Stimulated activated CD8-positive, alpha-beta memory T cell treated with anti-CD3 and anti-CD28 coated beads, Interleukin-2, amount 100 ng/mL, for 48 hours (primary cell): ENCODE data around the gene IL1RAPL1.

Experiments
- DNase-seq, 2 donors: peaks; one replicate each; pipeline ENCODE4 v3.0.0-alpha.2; 2020; ENCODE audit warnings: low read depth in 2 of 2

Gene IL1RAPL1

DNA sequence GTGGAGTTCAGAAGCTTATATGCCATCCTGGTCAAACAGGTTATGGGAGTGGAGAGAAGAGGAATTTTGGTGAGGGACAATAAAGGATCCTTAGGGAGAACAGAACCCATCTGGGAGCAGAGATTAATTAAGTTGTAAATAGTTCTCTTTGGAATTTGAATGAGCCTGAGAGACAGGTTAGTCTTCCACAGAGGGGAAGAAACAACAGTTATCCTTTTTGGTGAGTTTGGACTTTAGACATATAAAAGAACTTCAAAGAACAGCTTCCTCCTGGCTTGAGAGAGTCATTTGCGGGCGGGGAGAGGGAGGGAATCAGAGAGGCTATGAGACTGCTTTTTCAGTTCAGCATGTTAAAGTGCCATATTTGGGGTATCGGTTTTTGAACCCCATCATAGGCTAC, 834.8 kb downstream of the IL1RAPL1 start:
- DNase-seq, result no peak

DNA sequence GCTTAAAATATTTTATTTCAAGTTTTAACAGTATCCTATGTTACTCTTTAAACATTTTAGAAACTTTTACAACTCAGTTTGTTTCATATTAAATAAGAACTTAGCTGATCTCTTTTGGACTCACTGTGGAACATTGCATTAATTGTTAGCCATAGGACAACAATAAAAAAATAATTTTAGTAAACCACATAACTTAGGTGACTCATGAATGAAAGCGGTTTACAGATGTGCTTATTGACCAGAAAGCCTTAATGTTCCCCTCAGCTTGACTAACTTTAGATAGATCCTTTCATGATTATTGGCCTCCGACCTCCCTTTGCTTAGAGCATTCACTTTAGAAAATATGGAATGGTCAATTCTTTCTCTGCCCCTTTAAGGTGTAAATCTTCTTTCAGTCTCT, 844.6 kb downstream of the IL1RAPL1 start:
- no peak for DNase-seq

DNA sequence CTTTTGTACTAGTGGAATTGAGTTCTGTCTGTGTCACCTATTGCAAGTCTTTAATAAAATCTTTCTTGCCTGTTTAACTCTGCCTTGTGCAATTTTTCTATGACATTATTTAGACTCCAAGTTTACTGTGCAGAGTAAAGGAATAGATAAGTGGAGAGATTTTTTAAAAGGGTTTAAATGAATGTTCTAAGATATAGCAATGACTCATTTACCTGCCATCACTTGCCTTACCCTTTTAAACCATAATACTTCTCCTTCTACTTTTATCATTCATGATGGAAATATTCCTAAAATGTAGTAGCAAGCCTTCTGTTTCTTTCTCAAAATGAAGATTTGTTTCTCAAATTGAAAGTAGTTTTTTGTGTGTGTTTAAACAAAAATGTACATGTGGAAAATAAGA, 845.3 kb downstream of the IL1RAPL1 start:
- DNase-seq, result no peak

DNA sequence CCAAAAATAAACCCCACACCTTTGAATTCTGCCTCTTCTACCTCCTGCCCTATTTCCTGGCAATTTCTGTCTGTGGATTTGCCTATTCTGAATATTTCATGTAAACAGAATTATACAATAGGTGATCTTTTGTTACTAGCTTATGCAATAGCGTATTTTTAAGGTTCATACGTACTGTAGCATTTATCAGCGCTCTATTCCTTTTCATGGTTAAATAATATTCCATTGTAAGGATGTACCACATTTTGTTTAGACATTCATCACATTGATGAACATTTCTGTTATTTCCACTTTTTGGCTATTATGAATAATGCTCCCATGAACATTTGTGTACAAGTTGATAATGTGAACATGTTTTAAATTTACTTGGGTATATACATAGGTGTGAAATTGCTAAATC, 847.7 kb downstream of the IL1RAPL1 start:
- no peak for DNase-seq

DNA sequence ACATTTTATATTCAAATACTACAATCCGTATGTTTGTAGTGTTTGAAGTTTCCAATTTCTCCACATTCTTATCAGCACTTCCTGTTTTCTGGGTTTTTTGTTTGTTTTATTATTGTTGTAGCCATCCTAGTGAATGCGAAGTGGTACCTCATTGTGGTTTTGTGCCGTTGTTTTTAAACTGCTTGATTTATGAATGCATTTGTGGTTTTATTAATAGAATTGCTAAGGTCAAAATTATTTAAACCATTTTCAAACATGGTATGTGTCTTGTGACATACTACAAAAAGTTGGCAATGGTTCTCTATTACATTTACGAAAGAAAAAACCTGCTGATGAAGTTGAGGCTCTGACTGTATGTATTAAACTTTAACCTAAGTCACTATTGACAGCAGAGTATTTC, 848.1 kb downstream of the IL1RAPL1 start:
- DNase-seq, result no peak

DNA sequence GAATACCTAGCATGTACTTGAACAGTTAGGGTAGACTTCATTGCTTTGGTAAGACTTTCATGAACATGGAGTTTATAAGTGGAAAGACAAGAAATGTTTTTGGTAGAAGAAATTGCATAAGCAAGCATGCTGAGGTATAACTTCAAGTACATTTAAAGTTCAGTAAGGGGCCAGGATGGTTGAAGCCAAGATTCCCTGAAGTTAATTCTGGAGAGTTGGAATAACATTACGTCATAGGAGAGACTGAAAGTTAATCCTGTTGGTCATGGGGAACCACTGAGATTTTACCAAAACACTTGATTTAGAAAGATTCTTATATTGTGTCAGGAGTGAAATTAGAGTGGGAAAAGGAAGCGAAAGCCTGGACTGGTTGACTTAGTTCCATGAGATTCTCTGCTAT, 860.6 kb downstream of the IL1RAPL1 start:
- DNase-seq, result no peak

DNA sequence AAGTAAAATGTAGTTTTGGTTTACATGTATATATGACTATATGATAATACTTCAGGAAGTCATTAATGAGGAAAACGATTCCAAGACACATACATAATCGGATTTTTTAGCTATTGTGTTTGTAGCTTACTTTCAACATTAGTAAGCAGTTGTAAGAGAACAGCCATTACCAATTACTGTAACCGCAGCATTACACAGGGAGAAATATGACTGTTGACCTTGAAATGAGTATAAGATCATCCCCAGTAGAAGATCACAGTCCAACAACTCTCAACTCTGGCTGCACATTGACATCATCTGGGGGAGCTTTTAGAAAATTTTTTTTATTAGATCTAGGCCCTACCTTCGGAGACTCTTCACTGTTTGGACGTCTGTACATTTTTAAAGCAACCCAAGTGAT, 866.1 kb downstream of the IL1RAPL1 start:
- DNase-seq, result no peak

DNA sequence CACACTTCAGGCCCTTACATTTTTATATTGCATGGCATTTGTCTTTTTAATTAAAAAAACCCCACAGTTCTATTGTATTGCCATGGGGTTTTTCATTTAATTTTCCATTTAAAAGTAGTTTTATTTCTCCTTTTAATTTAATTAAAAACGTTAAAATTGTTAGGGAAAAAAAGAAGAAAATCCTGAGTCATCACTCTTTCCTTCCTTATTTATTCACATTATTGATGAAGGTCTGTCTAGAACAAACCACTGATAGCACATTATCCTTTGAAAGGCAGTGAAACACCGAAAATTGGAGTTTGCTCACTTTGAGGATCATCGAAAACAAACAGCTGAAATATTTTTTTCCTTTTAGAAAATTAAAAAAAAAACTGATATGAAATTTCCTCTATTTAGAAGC, 868.5 kb downstream of the IL1RAPL1 start:
- DNase-seq, result no peak

DNA sequence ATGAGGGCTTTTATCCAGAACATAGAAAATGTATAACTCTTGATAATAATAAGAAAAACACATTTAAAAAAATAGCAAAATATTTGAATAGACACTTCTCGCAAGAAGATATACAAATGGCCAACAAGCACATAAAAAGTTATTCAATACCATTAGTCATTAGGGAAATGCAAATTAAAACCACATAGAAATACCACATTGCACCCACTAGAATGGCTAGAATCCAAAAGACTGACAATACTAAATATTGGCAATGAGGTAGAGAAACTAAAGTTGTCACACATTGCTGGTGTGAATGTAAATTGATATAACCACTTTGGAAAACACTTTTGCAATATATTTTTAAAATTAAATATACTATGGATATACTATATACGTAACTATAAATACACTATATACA, 873.8 kb downstream of the IL1RAPL1 start:
- DNase-seq, result no peak

DNA sequence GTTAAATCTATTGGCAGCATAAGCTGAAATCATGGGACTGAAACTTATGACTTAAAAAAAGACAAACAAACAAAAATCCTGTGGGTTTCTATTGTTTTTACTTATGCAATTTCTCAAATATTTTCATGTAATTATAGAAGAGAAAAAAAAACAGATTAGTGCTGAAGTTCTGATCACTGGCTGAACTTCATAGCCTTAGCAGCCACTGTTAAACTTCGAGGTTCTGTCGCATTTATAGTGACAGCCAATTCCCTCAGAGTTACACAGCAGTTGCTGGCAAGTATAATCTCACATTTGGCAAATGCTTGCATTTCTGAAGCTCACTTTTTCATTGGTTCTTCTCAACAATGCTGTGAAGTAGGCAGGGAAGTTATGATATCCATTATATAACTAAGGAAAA, 879.2 kb downstream of the IL1RAPL1 start:
- no peak for DNase-seq

DNA sequence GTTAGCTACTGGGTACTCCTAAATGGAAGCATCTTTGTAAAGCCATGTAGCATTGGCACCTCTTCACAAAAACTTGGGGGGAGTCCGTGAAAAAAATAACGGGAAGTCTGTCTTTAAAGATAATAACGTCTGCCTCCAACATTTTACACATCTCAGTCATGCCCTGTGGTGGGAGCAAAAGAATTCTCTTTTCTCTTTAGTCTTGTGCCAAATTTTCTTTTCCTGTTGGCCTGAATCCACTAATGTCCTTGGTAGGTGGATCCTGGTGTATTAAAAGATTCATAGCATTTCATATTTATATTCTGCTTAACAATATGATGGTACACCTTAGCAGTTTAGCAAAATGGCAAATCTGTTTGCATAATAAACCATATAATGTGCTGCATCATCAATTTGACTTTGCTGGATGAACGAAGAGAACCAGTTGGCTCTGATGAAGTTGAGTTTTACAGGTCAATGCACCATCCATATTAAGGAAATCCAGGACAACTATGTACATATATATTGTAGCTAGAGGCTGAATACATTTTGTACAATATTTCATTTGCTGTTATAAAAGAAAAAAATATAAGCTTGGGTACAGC, 881.8 kb downstream of the IL1RAPL1 start:
- DNase-seq, result no peak

DNA sequence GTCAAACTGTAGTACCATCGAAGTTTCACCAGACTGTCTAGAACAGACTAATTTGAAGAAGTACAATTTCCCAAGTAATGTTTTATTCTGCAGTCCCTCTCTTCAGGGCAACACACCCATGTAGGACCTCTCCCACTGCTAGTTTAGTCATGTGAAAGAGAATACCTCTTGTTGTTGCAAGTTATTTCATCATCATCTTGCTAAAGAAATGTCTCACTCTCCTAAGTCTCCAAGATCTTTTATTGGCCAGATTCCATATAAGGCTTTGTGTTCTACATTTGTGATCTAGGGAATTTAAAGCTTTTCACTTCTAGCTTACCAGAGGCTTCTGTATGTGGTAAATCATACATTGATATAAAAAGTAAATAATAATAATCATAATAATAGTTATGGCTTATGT, 882.8 kb downstream of the IL1RAPL1 start:
- DNase-seq, result no peak

DNA sequence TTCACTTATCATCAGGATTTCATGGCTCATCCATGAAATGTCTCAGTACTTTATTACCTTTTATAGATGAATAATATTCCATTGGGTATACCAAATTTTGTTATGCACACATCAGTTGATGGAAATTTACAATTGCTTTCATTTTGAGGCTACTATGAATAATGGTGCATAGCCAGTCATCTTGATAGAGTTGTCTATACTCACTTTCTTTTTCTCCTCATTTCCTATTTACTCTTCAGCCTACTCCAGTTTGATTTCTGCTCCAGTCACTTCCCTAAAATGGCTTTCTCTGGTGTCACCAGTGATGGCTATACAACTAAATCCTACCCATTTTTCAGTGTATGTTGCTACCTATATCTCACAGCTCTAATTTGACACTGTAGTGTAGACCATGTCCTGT, 884.6 kb downstream of the IL1RAPL1 start:
- DNase-seq, result no peak

DNA sequence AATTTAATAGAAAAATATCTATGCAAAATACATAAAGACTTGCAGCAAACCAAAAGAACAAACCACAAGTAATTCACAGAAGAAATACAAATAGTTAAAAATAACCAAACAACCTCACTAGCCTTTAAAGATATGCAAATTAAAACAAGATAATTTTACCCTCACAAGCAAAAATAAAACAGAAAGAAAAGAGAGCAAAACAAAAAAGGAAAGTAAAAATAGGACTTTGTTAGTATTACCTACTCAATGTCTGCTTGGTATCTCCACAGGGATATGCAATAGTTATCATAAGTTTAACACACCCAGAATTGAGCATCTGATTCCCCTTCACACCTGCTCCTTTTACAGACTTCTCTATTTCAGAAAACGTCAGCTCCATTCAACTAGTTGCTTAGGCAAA, 890.6 kb downstream of the IL1RAPL1 start:
- no peak for DNase-seq

DNA sequence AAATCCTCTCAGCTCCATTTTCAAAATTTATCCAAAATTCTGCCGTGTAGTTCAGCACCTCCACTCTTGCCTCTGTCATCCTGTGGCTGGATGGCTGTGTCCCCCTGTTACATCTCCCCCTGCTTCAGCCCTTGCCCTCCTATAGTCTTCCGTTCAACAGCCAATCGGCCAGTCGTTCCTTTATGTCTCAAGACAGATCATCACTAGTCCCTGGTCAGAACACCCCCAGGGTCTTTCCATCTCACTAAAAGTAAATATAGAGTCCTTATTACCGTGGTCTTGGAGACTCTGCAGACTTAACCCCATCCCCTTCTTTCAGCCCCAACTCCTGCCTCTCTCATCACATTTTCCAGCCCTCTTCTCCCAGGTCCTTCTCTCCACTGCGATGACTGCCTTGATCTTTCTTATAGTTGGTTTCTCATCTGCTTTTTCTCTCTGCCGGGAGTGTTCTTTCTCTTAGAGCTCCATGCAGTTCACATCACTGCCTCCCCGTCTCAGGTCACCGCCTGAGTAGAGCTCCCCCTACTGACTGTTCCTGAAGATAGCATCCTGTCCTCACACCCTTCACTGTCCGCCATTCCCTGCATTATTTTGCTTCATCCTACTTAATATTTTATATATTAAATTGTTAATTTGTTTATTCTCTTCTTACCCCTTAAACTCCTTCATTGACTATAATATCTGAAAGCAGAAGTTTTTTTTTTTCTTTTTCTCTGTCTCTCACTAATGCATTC, 891.3 kb downstream of the IL1RAPL1 start:
- DNase-seq, result no peak

DNA sequence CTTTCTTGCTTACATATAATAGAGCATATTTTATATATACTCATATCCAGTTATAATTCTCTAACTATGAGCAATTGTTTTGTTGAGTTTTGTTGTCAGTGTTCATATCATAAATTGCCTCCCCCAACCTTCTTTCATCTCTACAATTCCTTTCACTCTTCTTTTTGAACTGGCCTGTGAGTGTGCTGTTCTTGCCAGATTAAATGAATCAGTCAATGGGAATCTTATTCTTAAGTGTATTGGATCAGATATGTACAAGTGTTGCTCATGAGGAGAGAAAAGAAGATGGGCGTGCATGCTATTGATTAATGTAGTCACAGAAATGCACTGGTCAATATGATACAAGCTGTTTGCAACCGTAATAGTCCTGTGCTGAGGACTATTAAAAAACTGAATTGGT, 900.0 kb downstream of the IL1RAPL1 start:
- DNase-seq, result no peak

DNA sequence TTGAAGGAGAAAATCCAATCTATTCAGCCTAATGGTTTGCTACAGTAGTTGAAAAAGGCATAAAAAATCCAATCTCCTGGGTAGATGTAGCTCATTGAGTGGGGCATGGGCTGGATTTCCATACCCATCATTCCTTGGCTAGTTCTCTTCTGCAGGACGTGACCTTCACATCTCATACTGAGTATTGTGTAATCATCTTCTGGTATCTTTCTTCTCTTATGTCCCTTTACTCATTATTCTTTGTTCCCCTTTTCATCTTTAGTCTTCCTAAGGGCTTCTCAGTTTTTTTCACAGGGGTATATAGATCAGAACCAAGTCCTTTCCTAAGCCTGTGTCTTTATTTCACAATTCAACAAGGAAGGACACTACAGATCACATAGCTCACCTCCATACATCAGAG, 900.5 kb downstream of the IL1RAPL1 start:
- no peak for DNase-seq

DNA sequence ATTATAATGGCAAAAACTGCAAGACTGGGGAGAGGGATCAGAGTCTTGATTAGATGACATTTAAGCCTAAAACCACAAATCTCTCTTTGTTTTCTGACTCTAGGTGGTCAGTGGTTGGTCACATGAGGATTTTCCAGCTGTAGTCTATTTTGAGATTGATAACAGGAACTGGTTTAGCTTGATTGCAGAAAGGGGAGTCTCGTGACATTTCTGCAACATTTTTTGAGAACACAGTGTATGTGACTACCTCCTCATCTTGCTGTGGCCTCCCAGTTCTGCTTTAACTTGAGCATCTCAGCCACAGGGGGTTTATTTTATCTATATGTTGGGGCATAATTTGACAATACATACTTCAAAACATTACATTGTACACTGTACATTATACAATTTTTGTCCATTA, 901.7 kb downstream of the IL1RAPL1 start:
- no peak for DNase-seq

DNA sequence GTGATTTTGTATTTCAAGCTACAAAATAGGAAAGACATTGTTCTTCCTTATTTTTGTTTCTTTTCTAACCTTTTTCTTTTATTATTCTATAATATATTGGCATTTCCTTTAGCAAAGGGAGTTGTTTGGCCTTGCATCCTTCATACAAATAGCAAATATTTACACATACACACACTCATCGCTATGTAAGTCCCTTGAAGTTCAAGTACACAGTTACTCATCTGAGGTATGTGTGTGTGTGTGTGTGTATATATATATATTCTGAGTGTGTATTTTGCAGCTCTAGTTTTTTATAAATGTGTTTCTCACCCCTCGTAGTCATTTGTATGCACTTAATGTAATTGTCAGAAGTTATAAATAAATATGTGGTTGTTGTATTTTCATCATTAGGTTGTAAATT, 903.4 kb downstream of the IL1RAPL1 start:
- DNase-seq, result no peak

DNA sequence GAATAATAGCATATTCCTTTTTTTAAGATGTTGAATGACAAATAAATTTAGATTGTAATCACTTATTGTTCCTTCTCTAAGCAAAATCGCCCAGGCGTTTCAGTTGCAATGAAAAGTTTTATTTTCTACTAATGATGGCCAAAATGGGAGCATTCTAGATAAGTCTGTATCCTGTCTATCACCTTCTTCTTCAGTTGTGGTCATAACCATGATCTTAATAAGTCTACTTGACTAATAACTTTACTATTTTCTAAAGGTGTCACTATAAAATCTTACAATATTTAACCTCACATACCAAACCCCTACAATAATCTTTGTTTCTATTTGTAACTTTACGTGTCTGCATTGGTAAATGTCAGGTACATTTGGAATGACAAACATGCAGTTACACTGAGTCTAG, 904.4 kb downstream of the IL1RAPL1 start:
- DNase-seq, result no peak

DNA sequence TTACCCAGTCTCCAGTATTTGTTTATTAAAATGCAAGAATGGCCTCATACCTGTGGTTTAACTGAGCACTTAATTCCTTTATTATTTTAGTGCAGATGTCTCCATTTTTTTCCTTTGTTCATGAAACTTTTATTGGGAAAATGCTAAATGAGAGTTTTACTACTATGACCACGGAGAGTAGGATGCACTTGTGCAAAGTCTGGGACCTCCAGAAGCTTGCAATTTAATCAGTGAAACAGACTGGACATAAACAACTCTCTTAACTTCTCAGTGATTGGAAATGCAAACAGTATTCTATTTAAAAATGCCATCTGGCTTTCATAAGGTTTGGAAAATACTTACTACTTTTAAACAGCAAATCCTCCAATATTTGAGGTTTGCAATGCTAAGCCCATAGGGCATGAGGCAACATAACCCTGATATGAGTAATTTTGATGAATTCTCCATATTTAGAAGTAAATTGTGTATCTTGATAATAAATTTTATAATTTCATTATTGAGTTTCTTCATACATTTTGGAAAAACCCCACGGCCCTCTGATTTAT, 909.5 kb downstream of the IL1RAPL1 start:
- DNase-seq, result no peak

DNA sequence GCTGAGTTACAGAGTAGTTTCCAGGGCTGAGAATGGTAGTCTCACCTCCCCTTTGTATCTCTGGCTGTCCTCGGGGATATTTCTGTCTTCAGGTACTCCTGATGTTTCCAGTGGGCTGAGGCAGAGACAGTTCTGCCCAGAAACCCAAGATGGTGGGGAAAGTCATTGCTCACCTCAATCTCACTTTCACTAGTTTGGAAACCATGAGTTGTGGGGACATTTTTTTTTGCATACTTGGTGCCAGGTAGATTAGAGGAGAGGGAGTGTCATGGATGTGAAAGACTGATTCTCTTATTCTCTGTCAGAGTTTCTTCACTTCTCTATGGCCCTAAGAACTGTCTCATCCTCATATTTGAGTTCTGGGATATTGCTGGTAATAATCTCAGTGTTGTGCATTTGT, 919.5 kb downstream of the IL1RAPL1 start:
- DNase-seq, result no peak

DNA sequence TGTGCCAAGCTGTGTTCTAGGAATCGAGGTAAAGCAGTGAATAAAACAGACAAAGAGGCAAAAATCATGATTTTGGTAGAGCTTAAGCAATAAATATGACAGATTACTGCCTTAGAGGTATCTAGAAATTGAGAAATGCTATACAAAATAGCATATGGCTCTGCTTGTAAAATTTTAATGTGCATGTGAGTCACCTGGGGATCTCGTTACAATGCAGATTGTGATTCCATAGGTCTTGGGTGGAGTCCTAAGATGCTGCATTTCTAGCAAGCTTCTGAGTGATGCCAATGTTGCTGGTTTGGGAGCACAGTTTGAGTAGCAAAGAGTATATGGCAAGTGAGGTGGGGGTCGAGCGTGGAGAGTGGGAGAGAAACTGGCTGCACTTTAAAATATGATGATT, 930.9 kb downstream of the IL1RAPL1 start:
- DNase-seq, result no peak

DNA sequence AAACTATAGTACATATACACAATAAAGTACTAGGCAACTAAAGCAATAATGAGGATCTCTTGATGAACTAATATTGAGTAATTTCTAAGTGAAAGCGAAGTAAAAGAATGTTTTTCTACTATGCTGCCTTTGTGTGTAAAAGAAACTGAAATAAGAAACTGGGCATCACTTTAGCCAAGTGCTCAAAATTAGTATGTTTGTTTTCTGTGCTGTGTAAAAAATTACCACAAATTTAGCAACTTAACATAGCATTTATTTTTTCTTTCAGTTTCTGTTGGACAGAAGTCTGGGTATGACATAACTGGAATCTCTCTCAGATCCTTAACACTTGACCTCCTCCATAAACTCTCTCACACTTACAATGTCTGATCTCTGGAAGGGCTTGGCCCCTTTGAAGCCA, 941.0 kb downstream of the IL1RAPL1 start:
- DNase-seq, result no peak
